Measurements from ENCODE around the gene PCED1B. TPM values are rescaled to one million over a fixed set of nuclear protein-coding genes. Genes with fewer than 3 reads are reported as not detected.

The PCED1B gene
- total RNA-seq, 1 donor from 2014 or later, result 1.7 TPM

- ATAC-seq, result no peak
Measured at GRCh38 chr12:47123730-47124129, 44.3 kb downstream of the PCED1B start.

GRCh38 chr12:47124451-47124850, 45.0 kb downstream of the PCED1B start:
- no peak for ATAC-seq

- ATAC-seq, result no peak
Measured at GRCh38 chr12:47126246-47126645, 46.8 kb downstream of the PCED1B start.

GRCh38 chr12:47131011-47131410, 51.6 kb downstream of the PCED1B start:
- no peak for ATAC-seq

- ATAC-seq, result no peak
Measured at GRCh38 chr12:47134005-47134404, 54.6 kb downstream of the PCED1B start.

GRCh38 chr12:47135578-47135977, 56.2 kb downstream of the PCED1B start:
- no peak for ATAC-seq

DNA sequence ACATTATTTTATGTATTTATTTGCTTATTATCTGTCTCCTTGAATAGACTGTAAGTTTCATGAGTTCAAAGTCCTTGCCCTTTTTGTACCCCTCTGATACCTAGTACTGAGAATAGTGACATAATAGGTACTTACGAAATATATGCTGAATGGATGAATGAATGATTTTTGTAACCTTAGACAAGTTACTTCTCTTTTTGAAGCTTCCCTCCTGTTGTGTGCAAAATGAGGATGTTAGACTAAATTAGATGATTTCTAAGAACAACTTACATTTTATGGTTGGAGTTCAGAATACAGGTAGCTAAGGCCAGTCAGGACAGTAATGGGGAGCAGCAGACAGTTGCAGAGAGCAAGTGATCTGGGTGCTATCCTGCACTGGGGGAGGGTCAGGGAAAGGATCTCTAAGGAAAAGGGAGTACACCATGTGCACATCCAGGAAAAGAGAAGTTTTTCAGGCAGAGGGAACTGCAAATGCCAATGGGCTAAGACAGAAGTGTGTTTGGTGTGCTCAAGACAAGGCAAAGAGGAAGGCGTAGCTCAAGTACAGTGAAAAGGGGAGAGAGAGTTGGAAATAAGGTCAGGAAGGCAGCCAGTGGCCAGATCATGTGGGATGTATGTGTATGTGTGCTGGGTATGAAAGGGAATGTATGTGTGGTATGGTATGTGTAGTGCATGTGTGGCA, 59.7 kb downstream of the PCED1B start:
- no peak for ATAC-seq

GRCh38 chr12:47141459-47141858, 62.0 kb downstream of the PCED1B start:
- ATAC-seq, result no peak

- ATAC-seq, result no peak
Measured at GRCh38 chr12:47144769-47145168, 65.3 kb downstream of the PCED1B start.

- no peak for ATAC-seq
Measured at GRCh38 chr12:47145188-47145587, 65.8 kb downstream of the PCED1B start.

DNA sequence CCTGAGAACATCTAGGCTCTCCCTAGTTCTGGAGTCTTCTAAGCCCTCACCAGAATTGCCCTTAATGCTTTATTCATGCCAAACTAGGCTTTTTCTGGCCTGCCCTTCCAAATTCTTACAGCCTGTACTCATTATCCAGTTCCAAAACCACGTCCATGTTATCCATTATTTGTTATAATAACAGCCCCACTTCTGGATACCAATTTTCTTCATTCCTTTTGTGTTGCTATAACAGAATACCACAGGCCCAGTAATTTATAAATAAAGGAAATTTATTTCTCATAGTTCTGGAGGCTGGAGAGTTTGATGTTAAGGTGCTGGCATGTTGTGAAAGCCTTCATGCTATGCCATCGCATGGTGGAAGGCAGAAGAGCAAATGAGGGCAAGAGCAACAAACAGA, 68.3 kb downstream of the PCED1B start:
- no peak for ATAC-seq

DNA sequence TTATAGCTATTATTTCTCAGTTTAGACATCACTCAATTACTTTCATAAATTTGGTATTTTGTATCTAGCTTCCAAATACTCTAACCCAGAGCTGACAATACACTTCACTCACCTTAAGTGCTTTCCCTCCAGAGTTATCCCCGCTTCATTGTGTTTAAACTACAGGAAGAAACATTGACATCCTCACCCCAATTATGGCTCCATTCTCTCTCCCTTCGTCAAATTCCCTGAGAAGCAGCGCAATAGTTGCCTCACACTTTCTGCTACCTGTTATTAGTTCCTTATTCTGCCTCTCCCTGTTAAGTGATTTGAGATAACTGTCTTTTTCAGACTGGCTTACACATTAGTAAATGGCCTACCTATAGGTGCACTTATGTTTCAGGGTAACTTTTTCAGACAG, 69.7 kb downstream of the PCED1B start:
- ATAC-seq, result no peak

- no peak for ATAC-seq
Measured at GRCh38 chr12:47152095-47152494, 72.7 kb downstream of the PCED1B start.

DNA sequence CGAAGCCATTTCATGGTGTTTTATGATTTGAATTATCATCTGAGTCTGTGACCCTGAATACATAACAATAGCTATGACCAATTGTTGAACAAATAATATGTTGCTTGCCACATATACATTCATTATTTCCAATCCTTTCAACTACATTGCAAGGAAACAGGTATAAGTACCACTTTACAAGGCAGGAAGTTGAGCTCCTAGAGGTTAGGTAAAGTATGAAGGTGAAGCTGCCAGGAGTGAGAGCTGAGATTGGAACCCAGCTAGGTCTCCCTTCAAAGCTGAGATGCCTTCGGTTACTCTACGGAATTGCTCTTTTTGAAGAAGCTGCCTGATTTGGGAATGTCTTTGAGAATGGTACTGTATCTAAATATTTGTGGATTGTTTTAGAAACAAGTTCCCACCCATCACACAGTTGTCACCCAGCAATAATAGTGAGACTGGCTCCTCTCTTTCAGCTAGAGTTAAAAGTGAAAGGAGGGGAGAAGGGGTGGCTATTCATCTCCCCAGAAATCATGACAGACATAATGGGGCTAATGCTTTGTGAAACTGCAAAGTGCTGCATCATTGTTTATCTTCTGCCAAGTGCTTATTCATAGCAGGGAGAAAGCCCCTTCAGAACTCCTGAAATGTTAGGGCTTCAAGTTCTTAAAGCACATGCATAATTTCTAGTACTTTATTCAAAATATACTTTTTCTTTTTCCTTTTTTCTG, 76.2 kb downstream of the PCED1B start:
- no peak for ATAC-seq

GRCh38 chr12:47156167-47156736, 76.8 kb downstream of the PCED1B start:
- ATAC-seq, result no peak

- ATAC-seq, result no peak
Measured at GRCh38 chr12:47158792-47159191, 79.4 kb downstream of the PCED1B start.

GRCh38 chr12:47159348-47159747, 79.9 kb downstream of the PCED1B start:
- no peak for ATAC-seq

GRCh38 chr12:47160316-47161244, 81.2 kb downstream of the PCED1B start:
- ATAC-seq, result no peak

DNA sequence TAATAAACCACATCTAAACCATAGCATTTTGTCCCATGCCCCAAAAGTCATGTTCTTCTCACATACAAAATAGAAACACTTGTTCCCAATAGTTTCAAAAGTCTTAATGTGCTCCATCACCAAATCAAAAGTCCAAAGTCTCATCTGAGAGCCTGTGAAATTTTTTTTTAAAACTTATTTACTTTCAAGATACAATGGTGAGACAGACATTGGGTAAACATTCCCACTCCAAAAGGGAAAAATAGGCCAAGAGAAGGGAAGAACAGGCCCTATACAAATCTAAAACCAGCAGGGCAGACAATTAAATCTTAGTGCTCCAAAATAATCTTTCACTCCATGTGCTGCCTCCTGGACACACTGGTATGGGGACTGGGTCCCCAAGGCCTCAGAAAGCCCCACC, 84.7 kb downstream of the PCED1B start:
- ATAC-seq, result no peak

GRCh38 chr12:47164724-47165439, 85.5 kb downstream of the PCED1B start:
- no peak for ATAC-seq

DNA sequence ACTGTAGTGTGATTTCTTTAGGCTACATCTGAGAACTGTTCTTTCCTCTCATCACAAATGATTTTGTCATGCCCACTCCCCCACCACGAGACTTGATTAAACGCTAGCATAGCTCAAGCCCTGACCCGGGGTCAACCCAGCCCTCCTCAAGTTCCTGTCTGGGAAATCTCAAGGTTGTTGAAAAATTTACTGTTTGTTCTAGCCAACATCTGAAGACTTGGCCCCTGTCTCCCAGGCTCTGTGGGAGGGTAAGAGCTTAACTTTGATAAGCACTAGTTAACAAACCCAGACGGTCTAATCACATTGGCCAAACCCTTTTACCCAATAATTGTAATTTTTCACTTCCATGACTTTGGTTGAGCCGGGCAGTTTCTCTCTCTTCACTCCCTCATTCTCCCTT, 86.5 kb downstream of the PCED1B start:
- no peak for ATAC-seq

GRCh38 chr12:47166365-47166764, 86.9 kb downstream of the PCED1B start:
- no peak for ATAC-seq
